Thyroid gland (tissue), 4 donors: ENCODE results near the gene ATAD2B.

ENCODE experiments used
- CTCF ChIP-seq, 6 experiments: fragments of 200-600 bp in 3 of 6; fragments of 450-650 bp in 3 of 6; sonication (generic) in 3 of 6; IDR thresholded peaks; one replicate each; pipeline ENCODE4 v1.5.1; 2016 to 2019; ENCODE audit warnings: antibody characterized with exemption in 6 of 6, mild to moderate bottlenecking in 2 of 6, inconsistent platforms in 1 of 6, moderate library complexity in 1 of 6
- POLR2A ChIP-seq, 2 donors: fragments of 450-650 bp; IDR thresholded peaks; one replicate each; pipeline ENCODE4 v1.6.1; 2017; ENCODE audit warnings: antibody characterized with exemption in 2 of 2, mild to moderate bottlenecking in 2 of 2, moderate library complexity in 1 of 2

- TF ChIP-seq POLR2A (IDR thresholded peaks at IDR 0.05) (no peak), CTCF (IDR thresholded peaks at IDR 0.05) (no peak)
These were observed 97.9 kb downstream of the ATAD2B start for GRCh38 chr2:23828986-23829385.
